Panc1 (cell line): ENCODE measurements around the gene ERCC3. TPM values are rescaled to one million over a fixed set of nuclear protein-coding genes. Genes with fewer than 3 reads are reported as not detected.
"Not testable (repeated sequence)": the region's sequence is repeated elsewhere in the genome, so short reads cannot be mapped to it uniquely, and the experiment has no call there.

Experiments used
- ATAC-seq: fragments of 200-7000 bp; cut with Tn5 transposase; 2 replicates; pipeline ENCODE4 v1.9.1; 2020; ENCODE audit warnings: mild to moderate bottlenecking, moderate library complexity
- BruUV-seq: library from RNA; stranded (reverse); fragments of 400-500 nt; replicated peaks from 2 replicates; lab custom pipeline; 2021; lab: Mats Ljungman, UMichigan
- CTCF ChIA-PET: fragments of 300-600 bp; sonication (Branson Sonifier 250); formaldehyde crosslinking; loops from one replicate; lab custom pipeline; 2022; ENCODE audit warnings: antibody characterized with exemption; lab: Charles Lee
- POLR2A ChIA-PET: fragments of 300-600 bp; sonication (Branson Sonifier 250); formaldehyde crosslinking; loops from one replicate; lab custom pipeline; 2022; ENCODE audit warnings: antibody characterized with exemption; lab: Charles Lee
- DNase-seq: peaks from one replicate; pipeline ENCODE4 v3.0.0-alpha.2; 2010; ENCODE audit warnings: low read depth, low spot score
- H3K27ac ChIP-seq: 2 replicates; pipeline ENCODE4 v1.5.1; 2011; ENCODE audit warnings: mild to moderate bottlenecking, low read length, inconsistent platforms
- H3K27me3 ChIP-seq: fragments of 200-500 bp; sonication (Bioruptor generic); 2 replicates; pipeline ENCODE4 v1.6.0; 2014; ENCODE audit warnings: low read length, inconsistent platforms; ENCODE audit not compliant: control insufficient read depth, insufficient read depth
- H3K36me3 ChIP-seq: fragments of 200-500 bp; sonication (Bioruptor generic); 2 replicates; pipeline ENCODE4 v1.5.1; 2014; ENCODE audit warnings: inconsistent platforms, mild to moderate bottlenecking, low read length, moderate library complexity; ENCODE audit not compliant: control insufficient read depth, insufficient read depth
- H3K4me1 ChIP-seq: 2 replicates; pipeline ENCODE4 v1.5.1; 2011; ENCODE audit warnings: inconsistent platforms, mild to moderate bottlenecking, low read length, moderate library complexity; ENCODE audit not compliant: control insufficient read depth, insufficient read depth
- H3K4me3 ChIP-seq, 2 experiments: 2 replicates each; pipeline ENCODE4 v1.5.1; 2011 to 2012; ENCODE audit warnings: low read depth in 2 of 2, low read length in 2 of 2, mild to moderate bottlenecking in 2 of 2, inconsistent platforms in 1 of 2, moderate library complexity in 1 of 2
- H3K9me3 ChIP-seq: fragments of 200-500 bp; sonication (Bioruptor generic); 2 replicates; pipeline ENCODE4 v1.5.1; 2014; ENCODE audit warnings: low read depth, mild to moderate bottlenecking, inconsistent platforms, low read length, moderate library complexity; ENCODE audit not compliant: control insufficient read depth, insufficient read depth
- CTCF ChIP-seq: fragments of 450-650 bp; IDR thresholded peaks from 2 replicates; pipeline ENCODE4 v1.5.1; 2017; ENCODE audit warnings: mild to moderate bottlenecking
- POLR2AphosphoS5 ChIP-seq: IDR thresholded peaks from 2 replicates; pipeline ENCODE4 v1.6.1; 2012; ENCODE audit warnings: mild to moderate bottlenecking, low read depth, low read length, moderate library complexity
- REST ChIP-seq, 2 experiments: IDR thresholded peaks; 2 replicates each; pipeline ENCODE4 v1.6.1; 2011 to 2012; ENCODE audit warnings: low read depth in 2 of 2, control low read depth in 1 of 2, low read length in 1 of 2, mild to moderate bottlenecking in 1 of 2, moderate library complexity in 1 of 2; ENCODE audit not compliant: insufficient read depth in 1 of 2
- SIN3A ChIP-seq: IDR thresholded peaks from 2 replicates; pipeline ENCODE4 v1.6.1; 2012; ENCODE audit warnings: low read depth, mild to moderate bottlenecking, low read length, moderate library complexity, borderline replicate concordance; ENCODE audit not compliant: insufficient read depth
- TCF7L2 ChIP-seq: IDR thresholded peaks from 2 replicates; pipeline ENCODE4 v1.6.1; 2011; ENCODE audit warnings: mild to moderate bottlenecking, low read depth, low read length, inconsistent platforms
- in situ Hi-C: cut with HindIII; loops from 2 replicates; pipeline ENCODE4 v1.10.0; 2016; ENCODE audit warnings: low sequenced_read_pairs, low pct_unique_long_range_greater_than_20kb
- intact Hi-C: fragments of 100-400 bp; cut with micrococcal nuclease; formaldehyde crosslinking; loops from one replicate; pipeline ENCODE4 v1.10.0; 2022; ENCODE audit not compliant: unreplicated experiment
- total RNA-seq: library from RNA; stranded (reverse); gene quantifications from one replicate; pipeline ENCODE4 v1.2.1, GENCODE V29; 2021; ENCODE audit not compliant: unreplicated experiment

ERCC3 gene
- total RNA-seq, 1 experiment from 2014 or later, result 38.0 TPM

DNA sequence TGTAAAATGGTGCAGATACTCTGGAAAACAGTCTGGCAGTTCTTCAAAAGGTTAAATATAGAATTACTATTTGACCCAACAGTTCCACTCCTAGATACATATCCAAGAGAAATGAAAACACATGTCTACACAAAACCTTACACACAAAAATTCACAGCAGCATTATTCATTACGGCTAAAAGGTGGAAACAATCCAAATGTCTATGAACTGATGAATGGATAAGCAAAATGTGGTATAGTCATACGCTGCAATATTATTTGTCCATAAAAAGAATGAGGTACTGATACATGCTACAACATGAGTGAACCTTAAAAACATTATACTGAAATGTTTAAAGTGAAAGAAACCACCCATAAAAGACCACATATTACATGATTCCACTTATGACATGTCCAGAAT lies 77.8 kb downstream of the ERCC3 start:
- intact Hi-C loops (no loop called here), in situ Hi-C loops (no loop called here)
- ChIA-PET POLR2A (no interaction called here), CTCF (no interaction called here)
- H3K4me3 ChIP-seq, result no peak overlapping the region
- H3K36me3 ChIP-seq, result no peaks in the 10 kb centered on the region
- BruUV-seq, result no TSS peak
- DNase-seq (no peak), ATAC-seq (no peak)
- H3K27ac ChIP-seq, result peak overlapping the region; percentile 90; the same call in 1 of the 2 replicates
- H3K9me3 ChIP-seq, result peaks cover 6% of the 10 kb centered on the region; the same call in 1 of the 2 replicates
- peaks cover 13% of the 10 kb centered on the region for H3K4me1 ChIP-seq
- H3K27me3 ChIP-seq, result no peaks in the 10 kb centered on the region
- TF ChIP-seq SIN3A (no peak), POLR2AphosphoS5 (no peak), TCF7L2 (no peak), CTCF (no peak), REST (IDR thresholded peaks at IDR 0.05; ENCODE audit: insufficient read depth in 1 of 2, low read depth in 2 of 2, low read length in 1 of 2) (no peak)

DNA sequence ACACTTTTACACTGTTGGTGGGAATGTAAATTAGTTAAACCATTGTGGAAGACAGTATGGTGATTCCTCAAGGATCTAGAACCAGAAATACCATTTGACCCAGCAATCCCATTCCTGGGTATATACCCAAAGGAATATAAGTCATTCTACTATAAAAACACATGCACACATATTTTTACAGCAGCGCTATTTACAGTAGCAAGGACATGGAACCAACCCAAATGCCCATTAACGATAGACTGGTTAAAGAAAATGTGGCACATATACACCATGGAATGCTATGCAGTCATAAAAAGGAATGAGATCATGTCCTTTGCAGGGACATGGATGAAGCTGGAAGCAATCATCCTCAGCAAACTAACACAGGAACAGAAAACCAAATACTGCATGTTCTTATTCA lies 79.7 kb downstream of the ERCC3 start:
- H3K27ac ChIP-seq, DNase-seq, ATAC-seq, intact Hi-C loops, BruUV-seq, H3K36me3 ChIP-seq, CTCF ChIA-PET, H3K4me3 ChIP-seq, H3K27me3 ChIP-seq, H3K9me3 ChIP-seq, in situ Hi-C loops, POLR2A ChIA-PET: not testable (repeated sequence)
- H3K4me1 ChIP-seq, result peaks cover 14% of the 10 kb centered on the region

GRCh38 chr2:127208313-127208712 lies 85.6 kb downstream of the ERCC3 start:
- Histone ChIP-seq H3K27me3 (no peaks in the 10 kb centered on the region), H3K4me3 (no peak overlapping the region), H3K27ac (peak overlapping the region; percentile 63), H3K4me1 (peaks cover 11% of the 10 kb centered on the region; the same call in 1 of the 2 replicates), H3K9me3 (no peaks in the 10 kb centered on the region), H3K36me3 (no peaks in the 10 kb centered on the region)
- ATAC-seq (peak; percentile 78), DNase-seq (no peak)
- in situ Hi-C loops, result no loop called here
- no TSS peak for BruUV-seq
- TF ChIP-seq TCF7L2 (no peak), CTCF (no peak), REST (IDR thresholded peaks at IDR 0.05; ENCODE audit: insufficient read depth in 1 of 2, low read depth in 2 of 2, low read length in 1 of 2) (no peak), SIN3A (no peak), POLR2AphosphoS5 (no peak)
- CTCF ChIA-PET, result interaction anchor here (1.0 kb wide), 1 partner anchor 11 kb away, joined by 4 read pairs; no protein-coding TSS in a partner anchor
- POLR2A ChIA-PET, result no interaction called here
- intact Hi-C loops, result no loop called here
